ENCODE data around the gene RIPK4. TPM values are rescaled to one million over a fixed set of nuclear protein-coding genes. Genes with fewer than 3 reads are reported as not detected.

RIPK4 gene
- total RNA-seq, 4 donors from 2014 or later, result 38.6 to 59.5 (median 50.0) TPM

GRCh38 chr21:41805038-41805437 lies 38.2 kb upstream of the RIPK4 start:
- H3K4me3 ChIP-seq, result no peak overlapping the region
- no peaks in the 10 kb centered on the region for H3K27me3 ChIP-seq
- H3K27ac ChIP-seq, result no peak overlapping the region
- peaks cover 36% of the 10 kb centered on the region for H3K36me3 ChIP-seq
- H3K4me1 ChIP-seq, result peaks cover 7% of the 10 kb centered on the region
- 88% methylated on average over 10 of the region's 10 CpGs for WGBS
- H3K9me3 ChIP-seq, result no peaks in the 10 kb centered on the region
- peak in 1 of 2 donors; percentile 26 for DNase-seq (ENCODE audit: low spot score in 2 of 2)
- TF ChIP-seq POLR2AphosphoS5 (IDR thresholded peaks at IDR 0.05) (no peak), EP300 (IDR thresholded peaks at IDR 0.05) (no peak), CTCF (IDR thresholded peaks at IDR 0.05) (no peak), POLR2A (IDR thresholded peaks at IDR 0.05) (no peak)

GRCh38 chr21:41804381-41804780 lies 37.5 kb upstream of the RIPK4 start:
- peaks cover 38% of the 10 kb centered on the region for H3K36me3 ChIP-seq
- TF ChIP-seq POLR2A (IDR thresholded peaks at IDR 0.05) (no peak), CTCF (IDR thresholded peaks at IDR 0.05) (no peak), EP300 (IDR thresholded peaks at IDR 0.05) (no peak), POLR2AphosphoS5 (IDR thresholded peaks at IDR 0.05) (no peak)
- WGBS, result over 99% methylated on average over 10 of the region's 10 CpGs
- peaks cover 7% of the 10 kb centered on the region for H3K4me1 ChIP-seq
- peak in 1 of 2 donors; percentile 41 for DNase-seq (ENCODE audit: low spot score in 2 of 2)
- H3K9me3 ChIP-seq, result no peaks in the 10 kb centered on the region
- H3K4me3 ChIP-seq, result no peak overlapping the region
- H3K27me3 ChIP-seq, result no peaks in the 10 kb centered on the region
- H3K27ac ChIP-seq, result no peak overlapping the region

GRCh38 chr21:41803316-41803715 lies 36.5 kb upstream of the RIPK4 start:
- WGBS, result 72% methylated on average over 6 of the region's 13 CpGs
- H3K4me3 ChIP-seq, result no peak overlapping the region
- TF ChIP-seq CTCF (IDR thresholded peaks at IDR 0.05) (no peak), EP300 (IDR thresholded peaks at IDR 0.05) (no peak), POLR2AphosphoS5 (IDR thresholded peaks at IDR 0.05) (no peak), POLR2A (IDR thresholded peaks at IDR 0.05) (no peak)
- no peak overlapping the region for H3K27ac ChIP-seq
- H3K36me3 ChIP-seq, result peaks cover 41% of the 10 kb centered on the region
- H3K27me3 ChIP-seq, result no peaks in the 10 kb centered on the region
- DNase-seq (ENCODE audit: low spot score in 2 of 2), result peak in 1 of 2 donors; percentile 58
- H3K4me1 ChIP-seq, result peaks cover 7% of the 10 kb centered on the region
- H3K9me3 ChIP-seq, result no peaks in the 10 kb centered on the region

GRCh38 chr21:41802684-41803083 lies 35.8 kb upstream of the RIPK4 start:
- Histone ChIP-seq H3K4me1 (peaks cover 7% of the 10 kb centered on the region), H3K9me3 (no peaks in the 10 kb centered on the region), H3K27me3 (no peaks in the 10 kb centered on the region), H3K4me3 (peak overlapping the region; percentile 21), H3K27ac (no peak overlapping the region), H3K36me3 (peaks cover 45% of the 10 kb centered on the region)
- 45% methylated on average over 19 of the region's 19 CpGs for WGBS
- DNase-seq (ENCODE audit: low spot score in 2 of 2), result peak in 1 of 2 donors; percentile 72
- no peak for TF ChIP-seq EP300 (IDR thresholded peaks at IDR 0.05)
- no peak for TF ChIP-seq POLR2A (IDR thresholded peaks at IDR 0.05)
- TF ChIP-seq CTCF (IDR thresholded peaks at IDR 0.05), result no peak
- TF ChIP-seq POLR2AphosphoS5 (IDR thresholded peaks at IDR 0.05), result no peak

- Histone ChIP-seq H3K9me3 (no peaks in the 10 kb centered on the region), H3K4me1 (peaks cover 7% of the 10 kb centered on the region), H3K36me3 (peaks cover 45% of the 10 kb centered on the region), H3K4me3 (no peak overlapping the region), H3K27me3 (no peaks in the 10 kb centered on the region), H3K27ac (no peak overlapping the region)
- peak in 1 of 2 donors; percentile 24 for DNase-seq (ENCODE audit: low spot score in 2 of 2)
- WGBS, result 88% methylated on average over 5 of the region's 5 CpGs
- TF ChIP-seq CTCF (IDR thresholded peaks at IDR 0.05), result no peak
- no peak for TF ChIP-seq POLR2A (IDR thresholded peaks at IDR 0.05)
- no peak for TF ChIP-seq POLR2AphosphoS5 (IDR thresholded peaks at IDR 0.05)
- TF ChIP-seq EP300 (IDR thresholded peaks at IDR 0.05), result no peak
Measured at GRCh38 chr21:41802198-41802584, 35.3 kb upstream of the RIPK4 start.

All from suprapubic skin (tissue), 4 donors.